T-helper 1 cell treated with Interleukin-12 subunit alpha and Interleukin-12 subunit beta and Interleukin-4 antibody, amounts not matched to agents 30 μg/mL and 1 μg/mL, for 36 hours (primary cell): ENCODE results near the gene SMARCB1.
A peak's percentile ranks its signal among the peaks of the same experiment; 100 is the strongest.

Experiments
- H3K27ac Mint-ChIP-seq: one replicate; pipeline ENCODE4 v1.8.0; 2021; ENCODE audit warnings: mild to moderate bottlenecking, mixed read lengths
- H3K27me3 Mint-ChIP-seq: one replicate; pipeline ENCODE4 v1.8.0; 2021; ENCODE audit warnings: low read depth, mixed read lengths
- H3K36me3 Mint-ChIP-seq: one replicate; pipeline ENCODE4 v1.8.0; 2021; ENCODE audit warnings: low read depth, mixed read lengths
- H3K4me1 Mint-ChIP-seq: one replicate; pipeline ENCODE4 v1.8.0; 2021; ENCODE audit warnings: low read depth, mixed read lengths
- H3K4me3 Mint-ChIP-seq: one replicate; pipeline ENCODE4 v1.8.0; 2021; ENCODE audit warnings: mild to moderate bottlenecking, moderate library complexity, mixed read lengths
- H3K9me3 Mint-ChIP-seq: one replicate; pipeline ENCODE4 v1.8.0; 2021; ENCODE audit warnings: mixed read lengths

The SMARCB1 gene

DNA sequence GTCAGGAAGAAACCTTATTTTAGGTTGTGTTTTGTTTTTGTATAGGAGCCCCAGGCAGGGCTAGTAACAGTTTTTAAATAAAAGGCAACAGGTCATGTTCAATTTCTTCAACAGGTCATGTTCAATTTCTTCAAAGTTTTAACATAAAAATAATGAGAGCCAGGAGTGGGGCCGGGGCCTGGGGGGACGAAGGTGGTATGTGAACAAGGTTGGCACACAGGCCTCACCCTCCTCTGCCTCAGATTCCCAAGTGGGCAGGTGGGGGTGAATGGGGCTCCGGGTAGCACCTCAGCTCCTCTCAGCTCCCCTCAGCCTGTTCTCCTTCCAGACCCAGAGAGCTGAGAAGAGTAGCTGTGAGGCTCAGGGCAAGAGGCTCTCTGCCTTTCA, 47.6 kb downstream of the SMARCB1 start:
- peaks cover 10% of the 10 kb centered on the region for H3K36me3 Mint-ChIP-seq
- no peak overlapping the region for H3K27ac Mint-ChIP-seq
- no peaks in the 10 kb centered on the region for H3K9me3 Mint-ChIP-seq
- no peak overlapping the region for H3K4me3 Mint-ChIP-seq
- H3K27me3 Mint-ChIP-seq = peaks cover 4% of the 10 kb centered on the region
- peaks cover 15% of the 10 kb centered on the region for H3K4me1 Mint-ChIP-seq

DNA sequence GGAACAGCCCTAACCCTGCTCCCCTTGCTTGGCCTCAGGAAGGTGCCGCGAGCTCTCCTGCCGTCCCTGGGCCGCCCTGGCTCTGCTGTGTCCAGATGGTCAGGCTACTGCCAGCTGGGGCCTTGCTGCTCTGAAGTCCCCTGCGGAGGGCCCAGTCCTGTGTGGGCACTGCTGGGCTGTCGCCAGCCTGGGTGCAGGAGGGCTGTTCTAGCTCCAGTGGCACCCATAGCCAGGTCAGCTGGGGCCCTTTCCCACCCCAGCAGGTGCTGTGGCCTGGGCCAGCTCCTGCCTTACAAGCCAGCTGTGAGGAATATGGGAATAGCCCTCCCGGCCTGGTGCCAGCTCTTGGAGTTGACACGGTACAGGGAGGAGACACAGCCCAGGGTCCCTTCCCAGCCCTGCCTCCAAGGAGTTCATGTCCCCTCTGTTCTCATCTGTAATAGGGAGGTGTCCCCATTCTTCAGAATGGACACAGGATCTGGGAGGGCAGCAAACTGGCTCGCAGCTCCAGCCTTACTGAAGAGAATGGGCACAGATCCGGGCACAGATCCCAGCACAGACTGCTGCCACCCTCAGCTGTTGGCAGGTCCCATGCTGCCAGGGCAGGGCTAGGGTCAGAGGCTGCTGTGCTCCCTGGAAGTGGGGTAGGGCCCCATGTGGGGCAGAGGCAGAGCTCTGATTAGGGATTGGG, 48.2 kb downstream of the SMARCB1 start:
- no peak overlapping the region for H3K4me3 Mint-ChIP-seq

DNA sequence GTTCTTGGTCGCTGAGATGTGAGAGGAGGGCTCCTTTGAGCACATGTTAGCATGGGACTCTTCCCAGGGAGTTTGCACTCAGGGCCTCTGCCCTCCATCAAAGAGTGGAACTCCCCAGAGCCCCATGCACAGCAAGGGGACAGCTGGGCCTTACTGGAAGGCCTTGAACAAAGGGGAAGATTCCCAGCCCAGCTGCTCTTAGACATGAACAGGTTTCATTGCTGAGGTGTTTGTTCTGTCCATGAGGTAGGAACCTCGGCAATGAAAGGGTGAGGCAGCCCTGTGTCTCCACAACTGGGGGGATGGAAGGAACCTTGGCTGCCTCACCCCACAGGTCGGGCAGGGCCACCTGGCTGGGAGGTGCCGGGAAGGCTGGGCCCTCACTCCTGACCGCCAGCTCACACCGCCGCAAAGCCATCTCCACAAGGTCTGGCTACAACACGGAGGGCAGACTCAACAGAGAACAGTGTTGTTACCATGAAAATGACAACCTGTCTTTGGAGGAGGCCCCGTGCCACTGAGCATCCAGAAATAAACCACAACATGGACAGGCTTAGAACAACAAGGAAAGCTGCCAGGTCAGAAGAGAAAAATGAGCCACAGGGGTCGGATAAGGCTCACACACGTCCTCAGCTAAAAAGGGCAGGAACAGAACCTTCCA, 48.8 kb downstream of the SMARCB1 start:
- Mint-ChIP-seq H3K27ac (peak overlapping the region; percentile 59), H3K36me3 (peaks cover 5% of the 10 kb centered on the region), H3K9me3 (no peaks in the 10 kb centered on the region), H3K27me3 (peaks cover 4% of the 10 kb centered on the region), H3K4me1 (peaks cover 17% of the 10 kb centered on the region), H3K4me3 (no peak overlapping the region)

More for the DNA sequence above, 48.2 kb downstream of the SMARCB1 start:
- Mint-ChIP-seq H3K36me3 (peaks cover 8% of the 10 kb centered on the region), H3K27me3 (peaks cover 4% of the 10 kb centered on the region), H3K4me1 (peaks cover 19% of the 10 kb centered on the region), H3K27ac (no peak overlapping the region), H3K9me3 (no peaks in the 10 kb centered on the region)

DNA sequence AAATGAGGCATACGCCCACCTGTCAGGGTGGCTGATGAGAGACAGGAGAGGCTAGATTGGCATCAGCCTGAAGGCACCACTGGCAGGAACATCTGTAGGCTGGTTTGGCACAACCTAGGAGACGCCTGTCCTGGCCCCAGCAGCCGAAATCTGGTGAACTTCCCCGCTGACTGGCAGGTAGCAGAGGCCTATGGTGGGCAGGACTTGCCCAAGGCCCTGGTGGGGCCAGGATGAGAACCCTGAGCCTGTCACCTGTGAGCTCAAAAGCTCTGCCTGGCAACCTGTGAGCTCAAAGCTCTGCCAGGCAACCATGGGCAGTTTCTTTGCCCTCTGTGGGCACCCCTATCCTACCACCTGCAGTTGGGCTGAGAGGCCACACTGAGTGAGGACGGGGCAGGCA, 49.5 kb downstream of the SMARCB1 start:
- Mint-ChIP-seq H3K4me3 (no peak overlapping the region), H3K36me3 (peaks cover 2% of the 10 kb centered on the region), H3K9me3 (no peaks in the 10 kb centered on the region), H3K27me3 (peaks cover 4% of the 10 kb centered on the region), H3K27ac (no peak overlapping the region), H3K4me1 (peaks cover 17% of the 10 kb centered on the region)

DNA sequence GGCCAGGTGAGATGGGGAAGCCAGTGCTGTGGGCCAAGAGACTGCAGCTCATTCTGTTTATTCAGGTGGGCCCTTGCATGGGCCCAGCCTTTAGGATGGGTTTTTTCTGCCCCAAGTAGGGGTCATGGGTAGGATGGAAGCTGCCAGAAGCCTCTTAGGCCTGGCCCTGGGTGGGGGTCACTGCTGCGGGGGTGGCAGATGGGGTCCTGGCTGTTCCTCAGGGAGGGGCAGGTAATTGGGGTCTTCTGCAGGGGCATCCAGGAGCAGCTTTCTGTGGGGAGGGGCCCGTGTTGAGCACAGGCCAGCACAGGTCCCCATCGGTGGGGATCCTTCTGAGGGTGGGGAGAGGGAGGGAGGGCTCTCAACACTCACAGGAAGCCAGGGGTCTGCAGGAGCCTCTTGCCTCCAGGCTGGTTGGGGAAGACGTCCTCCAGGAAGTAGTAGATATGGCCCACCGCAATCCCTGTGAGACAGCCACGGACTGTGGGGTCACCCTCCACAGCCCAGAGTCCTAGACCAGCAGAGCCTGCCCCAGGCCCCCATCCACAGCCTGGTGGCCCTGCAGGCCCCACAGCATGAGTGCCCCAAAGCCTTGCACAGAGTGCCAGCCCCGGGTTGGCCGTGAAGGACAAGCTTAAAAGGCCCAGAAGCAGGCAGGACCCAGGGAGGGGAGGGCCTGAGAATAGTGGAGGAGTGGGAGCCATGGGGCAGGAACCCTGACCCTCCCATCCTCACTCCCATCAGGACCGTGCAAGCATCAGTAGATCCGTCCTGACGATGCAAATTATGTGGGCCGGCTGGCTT, 50.1 kb downstream of the SMARCB1 start:
- peak overlapping the region; percentile 39 for H3K27ac Mint-ChIP-seq
- peaks cover 4% of the 10 kb centered on the region for H3K27me3 Mint-ChIP-seq
- H3K36me3 Mint-ChIP-seq = peaks cover 2% of the 10 kb centered on the region
- H3K4me1 Mint-ChIP-seq = peaks cover 17% of the 10 kb centered on the region
- no peaks in the 10 kb centered on the region for H3K9me3 Mint-ChIP-seq
- peak overlapping the region; percentile 44 for H3K4me3 Mint-ChIP-seq

DNA sequence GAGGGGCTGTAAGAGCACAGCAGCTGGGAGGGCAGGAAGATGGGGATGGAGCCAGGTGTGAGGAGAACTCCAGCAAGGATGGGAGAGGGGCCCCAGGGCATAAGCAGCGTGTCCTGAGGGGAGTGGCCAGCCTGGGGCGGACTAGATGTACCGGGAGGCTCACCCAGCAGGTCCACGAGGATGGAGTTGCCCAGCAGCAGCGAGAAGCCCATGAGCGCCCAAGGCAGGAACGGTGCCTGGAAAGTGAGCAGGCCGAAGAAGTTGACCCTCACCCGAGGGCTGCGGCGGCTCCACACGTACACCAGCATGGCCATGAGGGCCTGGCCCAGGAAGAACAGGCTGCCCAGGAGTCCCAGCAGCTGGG, 50.7 kb downstream of the SMARCB1 start:
- H3K9me3 Mint-ChIP-seq = no peaks in the 10 kb centered on the region
- peak overlapping the region; percentile 93 for H3K27ac Mint-ChIP-seq
- H3K4me3 Mint-ChIP-seq = peak overlapping the region; percentile 44
- H3K4me1 Mint-ChIP-seq = peaks cover 17% of the 10 kb centered on the region
- H3K36me3 Mint-ChIP-seq = peaks cover 2% of the 10 kb centered on the region
- H3K27me3 Mint-ChIP-seq = peaks cover 4% of the 10 kb centered on the region

DNA sequence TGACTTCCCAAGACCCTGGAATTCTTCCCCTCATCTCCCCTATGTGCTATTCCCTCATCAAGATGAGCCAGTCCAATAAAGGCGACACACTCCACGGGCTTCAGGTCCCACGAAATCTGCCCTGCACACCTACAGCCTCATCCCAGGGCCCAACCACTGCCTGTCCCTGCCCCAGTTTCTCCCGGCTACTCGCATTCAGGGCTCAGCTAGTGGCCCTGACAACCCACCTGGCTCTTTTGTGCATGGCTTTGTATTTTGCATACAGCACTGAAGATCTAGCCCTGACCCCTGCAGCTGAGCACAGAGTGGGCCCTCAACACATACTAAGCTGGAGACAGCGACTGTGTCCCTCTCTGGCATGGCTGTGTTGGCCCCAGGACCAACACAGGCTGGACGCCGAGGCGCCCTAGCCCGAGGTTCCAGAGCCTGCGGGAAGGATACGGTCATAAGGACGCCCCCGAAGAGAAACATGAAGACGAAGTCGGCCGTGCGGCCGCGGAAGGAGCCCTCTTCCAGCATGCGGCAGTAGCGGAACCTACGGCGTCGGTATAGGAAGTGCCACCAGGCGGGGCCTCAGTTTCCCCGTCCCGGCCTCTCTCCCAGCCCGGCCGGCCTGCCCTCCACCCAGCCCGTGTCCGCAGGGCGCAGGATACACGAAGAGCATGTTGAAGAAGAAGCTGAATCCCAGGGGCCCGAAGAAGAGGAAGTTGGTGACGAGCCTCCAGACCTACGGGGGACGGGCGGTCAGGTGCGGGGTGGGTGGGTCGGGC, 51.3 kb downstream of the SMARCB1 start:
- H3K27me3 Mint-ChIP-seq = peaks cover 7% of the 10 kb centered on the region
- H3K9me3 Mint-ChIP-seq = no peaks in the 10 kb centered on the region
- peak overlapping the region; percentile 96 for H3K4me3 Mint-ChIP-seq
- peaks cover 2% of the 10 kb centered on the region for H3K36me3 Mint-ChIP-seq
- H3K27ac Mint-ChIP-seq = peak overlapping the region; percentile 93
- peaks cover 17% of the 10 kb centered on the region for H3K4me1 Mint-ChIP-seq

DNA sequence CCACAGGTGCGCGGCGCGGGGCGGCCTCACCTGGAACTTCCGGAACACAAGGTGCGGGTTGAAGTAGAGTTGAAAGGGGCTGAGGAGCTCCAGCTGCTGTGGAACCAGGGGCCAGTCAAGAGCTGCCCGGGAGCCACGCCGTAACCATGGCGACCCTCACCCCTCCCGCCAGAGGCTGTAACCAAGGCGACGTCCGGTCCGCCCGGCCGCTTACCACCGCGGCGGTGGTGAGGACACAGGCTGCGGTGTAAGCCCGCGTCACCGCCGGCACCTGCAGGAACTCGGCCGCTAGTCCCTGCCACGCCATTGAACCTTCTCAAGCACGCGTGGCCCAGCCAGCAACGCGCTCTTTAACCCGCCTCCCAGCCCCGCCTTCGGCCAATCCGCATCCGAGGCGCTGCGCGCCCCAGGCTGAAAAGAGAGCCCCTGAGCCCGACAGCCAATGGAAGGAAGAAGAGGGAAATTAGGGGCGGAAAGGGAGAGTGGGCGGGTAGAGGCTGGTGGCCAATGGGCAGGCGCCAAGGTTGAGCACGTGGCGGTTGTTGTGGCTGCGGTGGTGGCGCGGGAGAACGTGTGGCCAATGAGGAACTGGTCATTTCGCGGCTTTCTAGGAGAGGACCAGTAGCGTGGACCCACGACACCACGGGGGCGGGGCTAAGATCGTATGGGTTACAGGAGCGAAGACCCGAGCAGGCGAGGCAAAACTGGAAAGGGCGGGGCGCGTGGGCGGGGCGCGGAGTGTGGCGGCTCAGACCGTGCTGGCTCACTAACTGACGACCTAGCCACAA, 52.1 kb downstream of the SMARCB1 start, which contains the start of gene DERL3:
Gene DERL3, minus strand, starts transcription at position 326 of the 788 bp plus-strand sequence. Its CDS starts 19 bp downstream, at position 307.
- Mint-ChIP-seq H3K4me1 (peaks cover 17% of the 10 kb centered on the region), H3K36me3 (peaks cover 2% of the 10 kb centered on the region), H3K27me3 (peaks cover 9% of the 10 kb centered on the region), H3K4me3 (peak within 1 kb of the TSS; percentile 96), H3K9me3 (no peaks in the 10 kb centered on the region), H3K27ac (peak within 1 kb of the TSS; percentile 93)

DNA sequence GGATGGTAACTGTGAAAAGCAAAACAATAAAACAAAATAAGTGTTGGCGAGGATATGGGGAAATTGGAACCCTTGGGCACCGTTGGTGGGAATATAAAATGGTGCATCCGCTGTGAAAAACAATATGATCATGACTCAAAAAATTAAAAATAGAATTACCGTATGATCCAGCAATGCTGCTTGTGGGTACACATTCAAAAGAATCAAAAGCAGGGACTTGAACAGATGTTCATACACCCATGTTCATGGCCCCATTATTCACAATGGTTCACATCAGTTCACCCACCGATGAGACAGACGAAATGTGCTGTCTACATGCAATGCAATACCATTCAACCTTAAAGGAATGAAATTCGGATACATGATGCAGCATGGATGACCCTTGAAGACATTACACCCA, 53.3 kb downstream of the SMARCB1 start:
- peaks cover 2% of the 10 kb centered on the region for H3K36me3 Mint-ChIP-seq
- H3K4me3 Mint-ChIP-seq = peak overlapping the region; percentile 15
- no peaks in the 10 kb centered on the region for H3K9me3 Mint-ChIP-seq
- H3K4me1 Mint-ChIP-seq = peaks cover 19% of the 10 kb centered on the region
- peaks cover 9% of the 10 kb centered on the region for H3K27me3 Mint-ChIP-seq
- H3K27ac Mint-ChIP-seq = no peak overlapping the region

DNA sequence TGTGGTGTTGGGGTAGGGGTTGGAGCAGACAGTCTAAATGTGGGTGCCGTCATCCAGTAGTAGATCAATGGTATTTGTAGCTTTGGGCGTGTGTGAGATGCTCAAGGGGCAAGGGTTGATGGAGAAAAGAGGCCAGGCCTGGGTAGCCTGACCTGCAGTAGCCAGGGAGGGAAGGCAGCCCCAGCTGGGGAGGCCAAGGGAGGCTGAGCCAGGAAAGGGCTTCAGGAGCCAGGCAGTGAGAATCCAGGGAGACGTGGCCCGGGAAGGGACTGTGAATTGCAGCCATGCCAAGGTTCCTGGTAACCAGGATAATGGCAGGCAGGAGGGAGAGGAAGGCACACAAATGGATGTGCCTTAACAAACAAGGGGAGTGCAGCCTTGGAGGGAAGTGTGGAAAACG, 54.5 kb downstream of the SMARCB1 start:
- H3K4me1 Mint-ChIP-seq = peaks cover 19% of the 10 kb centered on the region
- H3K27me3 Mint-ChIP-seq = peaks cover 9% of the 10 kb centered on the region
- no peak overlapping the region for H3K27ac Mint-ChIP-seq
- H3K9me3 Mint-ChIP-seq = no peaks in the 10 kb centered on the region
- no peak overlapping the region for H3K4me3 Mint-ChIP-seq
- H3K36me3 Mint-ChIP-seq = peaks cover 2% of the 10 kb centered on the region

DNA sequence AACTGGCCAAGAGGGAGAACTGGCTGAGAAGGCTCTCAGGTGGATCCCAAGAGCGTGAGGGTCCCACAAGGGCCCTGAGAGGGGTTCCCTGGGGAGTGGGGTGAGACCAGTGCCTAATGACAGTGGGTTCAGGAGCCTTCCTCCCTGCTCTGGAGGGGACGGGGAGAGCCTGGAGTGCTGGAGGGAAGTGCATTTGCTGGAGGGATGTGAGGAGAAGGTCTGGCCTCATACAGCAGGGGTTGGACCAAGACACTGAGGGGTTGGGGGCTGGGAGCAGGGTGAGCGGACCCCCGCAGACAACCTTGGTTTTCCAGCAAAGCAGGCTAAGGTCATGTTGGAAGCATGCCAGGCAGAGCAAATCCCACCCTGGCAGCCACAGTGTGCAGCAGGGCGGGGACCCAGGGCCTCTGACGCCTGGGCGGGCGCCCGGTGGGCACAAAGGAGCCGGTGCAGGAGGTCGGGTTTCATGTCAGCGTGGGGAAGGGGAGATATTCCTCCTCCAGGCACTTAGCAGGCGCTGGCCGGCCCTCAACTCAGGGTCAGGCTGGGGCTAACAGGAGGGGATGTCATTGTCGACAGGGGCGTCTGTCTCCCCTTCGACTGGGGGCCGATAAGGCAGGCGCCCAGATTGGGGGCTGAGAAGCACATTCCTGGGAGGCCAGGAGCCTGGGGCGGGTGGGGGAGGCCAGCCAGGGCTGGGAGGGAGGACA, 55.1 kb downstream of the SMARCB1 start:
- H3K4me3 Mint-ChIP-seq = no peak overlapping the region
- no peak overlapping the region for H3K27ac Mint-ChIP-seq
- H3K27me3 Mint-ChIP-seq = peaks cover 9% of the 10 kb centered on the region
- H3K9me3 Mint-ChIP-seq = no peaks in the 10 kb centered on the region
- peaks cover 2% of the 10 kb centered on the region for H3K36me3 Mint-ChIP-seq
- peaks cover 22% of the 10 kb centered on the region for H3K4me1 Mint-ChIP-seq

DNA sequence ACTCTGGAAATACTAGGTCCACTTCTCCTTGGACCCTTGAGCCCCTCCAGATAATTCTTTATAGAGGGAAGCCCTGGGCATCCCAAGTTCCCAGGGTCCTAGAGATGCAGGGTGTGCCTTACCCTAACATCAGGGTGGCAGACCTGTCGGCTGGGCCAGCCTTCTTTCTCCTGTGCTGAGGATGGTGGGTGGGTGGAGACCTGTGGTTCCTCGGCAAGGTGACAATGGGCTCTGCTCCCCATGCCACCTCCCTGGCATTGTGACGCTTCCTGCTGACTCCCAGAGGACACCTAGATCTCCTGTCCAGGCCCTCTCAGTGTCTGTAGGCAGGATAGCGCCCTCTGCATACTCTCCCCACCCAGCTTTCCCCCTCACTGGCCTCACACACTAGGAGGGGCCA, 55.8 kb downstream of the SMARCB1 start:
- Mint-ChIP-seq H3K27ac (no peak overlapping the region), H3K4me3 (no peak overlapping the region), H3K27me3 (peaks cover 9% of the 10 kb centered on the region), H3K4me1 (peaks cover 23% of the 10 kb centered on the region), H3K36me3 (peaks cover 2% of the 10 kb centered on the region), H3K9me3 (no peaks in the 10 kb centered on the region)

DNA sequence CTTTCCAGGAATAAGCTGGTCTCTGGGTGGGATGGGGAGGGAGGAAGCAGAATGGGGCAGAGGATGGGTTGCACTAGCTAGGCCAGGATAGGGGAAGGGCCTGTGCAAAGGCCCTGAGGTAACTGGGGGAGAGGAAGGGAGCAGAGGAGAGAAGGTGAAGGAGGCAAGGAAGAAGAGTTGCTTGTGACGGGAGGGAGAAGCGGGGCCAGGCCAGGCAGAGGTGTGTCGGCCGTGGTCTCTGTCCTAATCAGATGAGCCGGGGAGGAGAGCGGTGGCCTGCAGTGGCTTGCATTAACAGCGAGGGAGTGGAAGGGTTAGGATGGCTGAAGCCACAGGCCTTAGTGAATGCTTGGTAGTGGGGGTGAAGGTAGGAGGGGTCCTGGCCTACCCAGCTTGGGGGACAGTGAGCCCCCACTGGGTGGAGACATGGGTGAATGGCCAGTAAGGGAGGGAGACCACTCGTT, 58.0 kb downstream of the SMARCB1 start:
- H3K4me3 Mint-ChIP-seq = no peak overlapping the region
- H3K27ac Mint-ChIP-seq = no peak overlapping the region

More for the DNA sequence above, 58.0 kb downstream of the SMARCB1 start:
- Mint-ChIP-seq H3K27me3 (peaks cover 5% of the 10 kb centered on the region), H3K9me3 (no peaks in the 10 kb centered on the region), H3K4me1 (peaks cover 7% of the 10 kb centered on the region), H3K36me3 (no peaks in the 10 kb centered on the region)
